Sigmoid colon (tissue), 7 donors: ENCODE measurements around the gene SSTR5. TPM values are rescaled to one million over a fixed set of nuclear protein-coding genes. Genes with fewer than 3 reads are reported as not detected.
"Not testable (repeated sequence)": the region's sequence is repeated elsewhere in the genome, so short reads cannot be mapped to it uniquely, and the experiment has no call there.

Experiments used
- DNase-seq: peaks from one replicate; pipeline ENCODE4 v3.0.0-alpha.2; 2019
- H3K27ac ChIP-seq, 4 donors: fragments of 200-600 bp; sonication (generic); one replicate each; pipeline ENCODE4 v1.5.1; 2016 to 2019; ENCODE audit warnings: mild to moderate bottlenecking in 1 of 4
- H3K27me3 ChIP-seq, 3 donors: fragments of 200-600 bp; sonication (generic); one replicate each; pipeline ENCODE4 v1.5.1; 2019; ENCODE audit warnings: mild to moderate bottlenecking in 1 of 3
- H3K36me3 ChIP-seq, 4 donors: fragments of 200-600 bp; sonication (generic); one replicate each; pipeline ENCODE4 v1.5.1; 2016 to 2019
- H3K4me1 ChIP-seq, 4 donors: fragments of 200-600 bp; sonication (generic); one replicate each; pipeline ENCODE4 v1.5.1; 2017 to 2019
- H3K4me3 ChIP-seq, 4 donors: fragments of 200-600 bp; sonication (generic); one replicate each; pipeline ENCODE4 v1.5.1; 2017 to 2019; ENCODE audit warnings: mild to moderate bottlenecking in 2 of 4, moderate library complexity in 1 of 4
- H3K9me3 ChIP-seq, 4 donors: fragments of 200-600 bp in 3 of 4; sonication (generic) in 3 of 4; one replicate each; pipeline versions ENCODE4 v1.5.1 to v1.6.1; 2013 to 2019
- EP300 ChIP-seq, 4 donors: sonication (generic); formaldehyde crosslinking; IDR thresholded peaks; one replicate each; pipeline ENCODE4 v1.6.1; 2017; ENCODE audit warnings: antibody characterized with exemption in 4 of 4
- POLR2A ChIP-seq, 2 donors: fragments of 450-650 bp; IDR thresholded peaks; one replicate each; pipeline ENCODE4 v1.6.1; 2016; ENCODE audit warnings: antibody characterized with exemption in 2 of 2, mild to moderate bottlenecking in 2 of 2, moderate library complexity in 2 of 2
- POLR2AphosphoS5 ChIP-seq, 4 donors: sonication (generic); formaldehyde crosslinking; IDR thresholded peaks; one replicate each; pipeline ENCODE4 v1.6.1; 2017; ENCODE audit warnings: antibody characterized with exemption in 4 of 4
- WGBS, 2 donors: extraction: QIAGEN DNeasy Blood & Tissue Kit; methylation state at CpG; one replicate each; pipeline ENCODE4 v1.1.7; 2013; 5-methylcytosine and 5-hydroxymethylcytosine counted together
- intact Hi-C: fragments of 100-400 bp; cut with DNase I; formaldehyde crosslinking; loops from one replicate; pipeline ENCODE4 v1.15.1; 2023
- polyA plus RNA-seq, 3 donors: library from polyadenylated mRNA; stranded (reverse); fragments of 200-250 nt; gene quantifications; one replicate each; pipeline ENCODE4 v1.2.3, GENCODE V29; 2013
- total RNA-seq, 4 donors: library from RNA; depleted of rRNA; stranded (reverse); fragments of >200 nt; gene quantifications; one replicate each; pipeline ENCODE4 v1.1.0, GENCODE V29; 2016
- TF ChIP-seq, protein P1 (sequence below), 4 experiments: fragments of 450-650 bp in 3 of 4; fragments of 200-600 bp in 1 of 4; IDR thresholded peaks; one replicate each; pipeline ENCODE4 v1.5.1; 2016 to 2019; ENCODE audit warnings: antibody characterized with exemption in 4 of 4, mild to moderate bottlenecking in 3 of 4, moderate library complexity in 2 of 4
- donor health status: healthy with polysubstance abuse.
- donor health status: Bipolar disorder and iron deficiency.
- donor health status: healthy.

The SSTR5 gene
- total and polyA plus RNA-seq, 7 donors: 0.04 TPM; not detected in 6

GRCh38 chr16:1082266-1082951, 9.9 kb downstream of the SSTR5 start:
- Histone ChIP-seq H3K36me3 (no peaks in the 10 kb centered on the region), H3K9me3 (peaks cover 0 to 13% (median 8%) of the 10 kb centered on the region in 4 donors), H3K27ac (no peak overlapping the region), H3K4me3 (no peak overlapping the region), H3K27me3 (peaks cover 21 to 98% (median 98%) of the 10 kb centered on the region in 3 donors), H3K4me1 (no peaks in the 10 kb centered on the region)
- TF ChIP-seq EP300 (IDR thresholded peaks at IDR 0.05) (no peak), POLR2A (IDR thresholded peaks at IDR 0.05) (no peak), POLR2AphosphoS5 (IDR thresholded peaks at IDR 0.05) (no peak)
- TF ChIP-seq, protein P1, sequence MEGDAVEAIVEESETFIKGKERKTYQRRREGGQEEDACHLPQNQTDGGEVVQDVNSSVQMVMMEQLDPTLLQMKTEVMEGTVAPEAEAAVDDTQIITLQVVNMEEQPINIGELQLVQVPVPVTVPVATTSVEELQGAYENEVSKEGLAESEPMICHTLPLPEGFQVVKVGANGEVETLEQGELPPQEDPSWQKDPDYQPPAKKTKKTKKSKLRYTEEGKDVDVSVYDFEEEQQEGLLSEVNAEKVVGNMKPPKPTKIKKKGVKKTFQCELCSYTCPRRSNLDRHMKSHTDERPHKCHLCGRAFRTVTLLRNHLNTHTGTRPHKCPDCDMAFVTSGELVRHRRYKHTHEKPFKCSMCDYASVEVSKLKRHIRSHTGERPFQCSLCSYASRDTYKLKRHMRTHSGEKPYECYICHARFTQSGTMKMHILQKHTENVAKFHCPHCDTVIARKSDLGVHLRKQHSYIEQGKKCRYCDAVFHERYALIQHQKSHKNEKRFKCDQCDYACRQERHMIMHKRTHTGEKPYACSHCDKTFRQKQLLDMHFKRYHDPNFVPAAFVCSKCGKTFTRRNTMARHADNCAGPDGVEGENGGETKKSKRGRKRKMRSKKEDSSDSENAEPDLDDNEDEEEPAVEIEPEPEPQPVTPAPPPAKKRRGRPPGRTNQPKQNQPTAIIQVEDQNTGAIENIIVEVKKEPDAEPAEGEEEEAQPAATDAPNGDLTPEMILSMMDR (IDR thresholded peaks at IDR 0.05): no peak
- DNase-seq: no peak
- intact Hi-C loops: no loop called here
- 48 to 62% methylated on average over 21 of the region's 21 CpGs for WGBS, 2 donors

- TF ChIP-seq POLR2AphosphoS5 (IDR thresholded peaks at IDR 0.05): no peak
- no peak for TF ChIP-seq EP300 (IDR thresholded peaks at IDR 0.05)
- TF ChIP-seq POLR2A (IDR thresholded peaks at IDR 0.05): no peak
- TF ChIP-seq, protein P1 (IDR thresholded peaks at IDR 0.05): no peak
- Histone ChIP-seq H3K36me3 (no peaks in the 10 kb centered on the region), H3K9me3 (peaks cover 0 to 13% (median 8%) of the 10 kb centered on the region in 4 donors), H3K4me1 (no peaks in the 10 kb centered on the region), H3K4me3 (no peak overlapping the region), H3K27me3 (peaks cover 16 to 98% (median 97%) of the 10 kb centered on the region in 3 donors), H3K27ac (no peak overlapping the region)
- intact Hi-C loops: no loop called here
- 29 to 37% methylated on average over 34 of the region's 34 CpGs for WGBS, 2 donors
- no peak for DNase-seq
These were observed 10.6 kb downstream of the SSTR5 start for GRCh38 chr16:1082952-1083675.

GRCh38 chr16:1084971-1085370, 12.4 kb downstream of the SSTR5 start:
- DNase-seq: no peak
- intact Hi-C loops: no loop called here
- Histone ChIP-seq H3K4me1 (peaks cover 0 to 9% (median 4%) of the 10 kb centered on the region in 4 donors), H3K9me3 (peaks cover 0 to 13% (median 8%) of the 10 kb centered on the region in 4 donors), H3K27me3 (peaks cover 34 to 99% (median 96%) of the 10 kb centered on the region in 3 donors), H3K36me3 (no peaks in the 10 kb centered on the region), H3K4me3 (no peak overlapping the region), H3K27ac (no peak overlapping the region)
- TF ChIP-seq POLR2AphosphoS5 (IDR thresholded peaks at IDR 0.05) (no peak), EP300 (IDR thresholded peaks at IDR 0.05) (no peak), POLR2A (IDR thresholded peaks at IDR 0.05) (no peak)
- TF ChIP-seq, protein P1 (IDR thresholded peaks at IDR 0.05): no peak
- 90 to 92% methylated on average over 6 of the region's 6 CpGs for WGBS, 2 donors

GRCh38 chr16:1086443-1086842, 13.9 kb downstream of the SSTR5 start:
- H3K4me1 ChIP-seq, H3K27ac ChIP-seq, DNase-seq, intact Hi-C loops, H3K4me3 ChIP-seq, H3K36me3 ChIP-seq: not testable (repeated sequence)
- Histone ChIP-seq H3K9me3 (peaks cover 0 to 13% (median 8%) of the 10 kb centered on the region in 4 donors), H3K27me3 (peaks cover 39 to 99% (median 94%) of the 10 kb centered on the region in 3 donors)
- whole genome bisulfite sequencing, 2 donors: 83 to 92% methylated on average over 10 of the region's 10 CpGs
